ENCODE data around the gene XXYLT1. TPM values are rescaled to one million over a fixed set of nuclear protein-coding genes. Genes with fewer than 3 reads are reported as not detected.

The XXYLT1 gene
- total and polyA plus RNA-seq, 9 of the 15 experiments (the other 6 are each of a cell fraction or from before 2014, with no cell fraction given): 1.9 to 18.9 (median 15.0) TPM

GRCh38 chr3:195284842-195285241 is 13.9 kb upstream of the XXYLT1 start:
- Histone ChIP-seq H3K4me3 (no peak overlapping the region), H3K27me3 (ENCODE audit: control insufficient read depth in 2 of 2, insufficient read depth in 2 of 2, low read length in 2 of 2) (no peaks in the 10 kb centered on the region), H3K36me3 (ENCODE audit: control insufficient read depth, insufficient read depth, low read length) (peaks cover 49% of the 10 kb centered on the region), H3K9me3 (replicated peaks; ENCODE audit: control insufficient read depth, insufficient read depth, low read depth, low read length) (no peaks in the 10 kb centered on the region), H3K27ac (ENCODE audit: extremely low read depth, low read depth, low read length) (no peak overlapping the region), H3K9ac (ENCODE audit: insufficient read depth in 1 of 2, low read depth in 2 of 2, low read length in 2 of 2) (no peak overlapping the region), H3K4me2 (ENCODE audit: insufficient read depth, low read length) (no peak overlapping the region), H3K79me2 (ENCODE audit: control insufficient read depth, insufficient read depth, low read length) (no peaks in the 10 kb centered on the region), H2AFZ (ENCODE audit: low read depth, low read length) (no peak overlapping the region), H4K20me1 (replicated peaks; ENCODE audit: control insufficient read depth, insufficient read depth, low read length) (no peaks in the 10 kb centered on the region), H3K9me1 (ENCODE audit: control insufficient read depth, insufficient read depth, low read length) (no peaks in the 10 kb centered on the region), H3K4me1 (replicated peaks in 1 of 2; ENCODE audit: control insufficient read depth in 2 of 2, insufficient read depth in 2 of 2, low read length in 2 of 2) (no peaks in the 10 kb centered on the region)
- TF ChIP-seq HNRNPH1 (optimal IDR thresholded peaks at IDR 0.05; ENCODE audit: low read depth, low read length): no peak
- no peak for TF ChIP-seq ZFX (CRISPR knock-in tag; IDR thresholded peaks at IDR 0.05)
- no peak for TF ChIP-seq RBM39 (optimal IDR thresholded peaks at IDR 0.05; ENCODE audit: low read depth, low read length)
- TF ChIP-seq LARP7 (IDR thresholded peaks at IDR 0.05): no peak
- no peak for TF ChIP-seq CHD4 (IDR thresholded peaks at IDR 0.05; ENCODE audit: insufficient read depth, insufficient replicate concordance, low read depth, low read length, poor library complexity, severe bottlenecking)
- no peak for TF ChIP-seq NFE2L1 (tag; IDR thresholded peaks at IDR 0.05; ENCODE audit: borderline replicate concordance, low read depth)
- no peak for TF ChIP-seq ZNF696 (CRISPR knock-in tag; conservative IDR thresholded peaks at IDR 0.05)
- no peak for TF ChIP-seq ELK1 (CRISPR knock-in tag; IDR thresholded peaks at IDR 0.05)
- TF ChIP-seq RFX1 (IDR thresholded peaks at IDR 0.05): no peak
- no peak for TF ChIP-seq PTRF (tag; IDR thresholded peaks at IDR 0.05)
- TF ChIP-seq NFRKB (IDR thresholded peaks at IDR 0.05; ENCODE audit: low read depth): no peak
- no peak for TF ChIP-seq ZNF184 (CRISPR knock-in tag; IDR thresholded peaks at IDR 0.05)
- BruUV-seq (replicated peaks): no TSS peak
- no peak for FAIRE-seq
- intact Hi-C loops (cut with micrococcal nuclease): no loop called here
- in situ Hi-C loops (cut with MboI): no loop called here
- no peak for DNase-seq (ENCODE audit: extremely low read depth in 1 of 4, low spot score in 3 of 4)
- ATAC-seq: no peak
- 63% methylated on average over 3 of the region's 3 CpGs for WGBS (ENCODE audit: insufficient coverage, low coverage, missing lambda C conversion rate)
- POLR2A ChIA-PET: no interaction called here
- CTCF ChIA-PET (ENCODE audit: low intra/inter-chr PET ratio): no interaction called here

Measured in K562 (cell line).